C1 segment of cervical spinal cord (tissue), 14 donors: ENCODE measurements around the gene EBLN2.

Source experiments
- DNase-seq, 14 donors: peaks; one replicate each; lab custom pipeline; 2025; lab: John Stamatoyannopoulos, UW

Gene EBLN2

DNA sequence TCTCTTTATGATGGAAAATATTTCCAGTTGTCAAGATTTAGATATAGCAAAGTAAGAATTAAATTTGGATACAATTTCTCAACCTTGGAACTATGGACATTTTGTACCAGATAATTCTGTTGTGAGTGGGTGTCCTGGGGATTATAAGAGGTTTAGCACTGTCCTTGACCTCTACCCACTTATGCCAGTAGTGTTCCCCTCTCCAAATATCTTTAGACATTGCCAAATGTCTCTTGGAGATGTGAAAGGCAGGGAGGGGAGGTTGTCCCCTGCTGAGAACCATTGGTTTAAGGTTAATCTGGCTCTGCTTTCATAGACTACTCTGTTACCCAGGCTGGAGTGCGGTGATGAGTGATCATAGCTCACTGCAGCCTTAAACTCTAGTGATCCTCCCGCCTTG lies at the start of gene EBLN2:
TSS of gene EBLN2 (plus strand) at position 244 of the 400 bp plus-strand sequence. CDS start 423 bp downstream, outside the sequence.
- no peak for DNase-seq

DNA sequence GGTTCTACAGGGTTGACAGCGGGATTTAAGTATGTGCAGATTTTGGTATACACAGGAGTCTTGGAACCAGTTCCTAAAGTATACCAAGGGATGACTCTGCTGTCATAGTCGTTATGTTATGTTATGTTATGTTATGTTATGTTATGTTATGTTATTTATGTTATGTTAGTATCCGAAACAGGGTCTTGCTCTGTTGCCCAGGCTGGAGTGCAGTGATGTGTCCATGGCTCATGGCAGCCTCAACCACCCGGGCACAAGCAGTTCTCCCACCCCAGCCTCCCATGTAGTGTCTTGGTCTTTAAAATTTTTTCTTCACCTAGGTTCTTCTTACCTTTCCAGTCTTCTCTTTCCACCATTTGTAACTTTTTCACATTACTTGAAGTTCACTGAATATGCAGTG lies 43.2 kb upstream of the EBLN2 start:
- DNase-seq = no peak

DNA sequence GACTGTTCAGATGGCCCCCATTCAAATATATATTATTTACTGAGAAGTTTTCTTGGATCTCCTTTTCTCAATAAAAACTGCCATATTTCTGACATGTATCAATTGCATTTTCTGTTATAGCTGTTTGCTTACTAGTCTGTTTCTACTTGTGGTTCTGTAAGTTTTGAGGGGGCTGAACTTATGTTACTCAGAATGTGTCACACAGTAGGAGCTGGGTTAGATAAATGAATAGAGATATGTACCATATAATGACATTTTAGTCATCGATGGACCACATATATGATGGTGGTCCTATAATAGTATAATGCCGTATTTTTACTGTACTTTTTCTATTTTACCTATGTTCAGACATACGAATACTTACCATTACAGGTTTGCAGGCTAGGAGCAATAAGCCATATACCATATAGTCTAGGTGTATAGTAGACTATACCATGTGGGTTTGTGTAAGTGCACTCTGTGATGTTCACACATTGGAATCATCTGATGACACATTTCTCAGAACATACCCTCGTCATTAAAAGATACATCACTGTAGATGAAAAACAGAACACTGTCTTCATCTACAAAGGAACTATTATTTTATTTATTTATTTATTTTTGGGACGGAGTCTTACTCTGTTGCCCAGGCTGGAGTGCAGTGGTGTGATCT lies 42.5 kb upstream of the EBLN2 start:
- no peak for DNase-seq

DNA sequence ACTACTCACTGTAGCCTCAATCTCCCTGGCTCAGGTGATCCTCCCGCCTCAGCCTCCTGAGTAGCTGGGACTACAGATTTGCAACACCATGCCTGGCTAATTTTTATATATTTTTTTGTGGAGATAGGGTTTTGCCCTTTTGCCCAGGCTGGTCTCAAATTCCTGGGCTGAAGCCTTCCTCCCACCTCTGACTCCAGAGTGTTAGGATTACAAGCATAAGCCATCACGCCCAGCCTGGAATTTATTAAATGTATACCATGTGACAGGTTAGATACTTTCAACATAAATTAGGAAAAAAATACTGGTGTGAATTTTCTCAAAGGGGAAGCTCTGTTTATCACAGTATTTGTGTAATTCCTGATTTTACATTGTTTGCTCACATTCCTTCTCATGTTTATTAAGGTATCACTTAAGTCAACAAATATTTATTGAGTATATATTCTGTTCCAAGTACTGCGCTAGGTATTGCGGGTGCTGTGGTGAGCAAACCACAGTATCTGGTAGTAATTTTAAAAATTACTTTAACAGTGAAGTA lies 40.1 kb upstream of the EBLN2 start:
- DNase-seq = no peak

DNA sequence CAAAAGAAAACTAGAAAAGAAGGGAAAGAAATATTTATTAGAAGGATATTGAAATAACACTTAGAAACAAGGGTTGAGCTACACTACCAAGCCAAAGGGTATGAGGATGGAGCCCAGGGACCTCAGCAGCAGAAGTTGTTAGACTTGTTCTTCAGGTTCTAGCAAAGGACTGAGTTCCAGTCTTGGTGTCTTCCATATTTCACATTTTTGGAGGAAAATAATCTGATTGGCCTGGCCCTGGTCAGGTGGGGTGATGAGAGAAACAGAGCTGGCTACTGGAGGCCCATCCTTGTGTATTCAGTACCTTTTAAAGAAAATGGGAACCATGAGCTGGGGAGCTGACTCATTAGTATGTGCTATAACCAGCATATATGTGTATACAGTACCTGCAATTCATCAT lies 36.6 kb upstream of the EBLN2 start:
- DNase-seq = no peak

DNA sequence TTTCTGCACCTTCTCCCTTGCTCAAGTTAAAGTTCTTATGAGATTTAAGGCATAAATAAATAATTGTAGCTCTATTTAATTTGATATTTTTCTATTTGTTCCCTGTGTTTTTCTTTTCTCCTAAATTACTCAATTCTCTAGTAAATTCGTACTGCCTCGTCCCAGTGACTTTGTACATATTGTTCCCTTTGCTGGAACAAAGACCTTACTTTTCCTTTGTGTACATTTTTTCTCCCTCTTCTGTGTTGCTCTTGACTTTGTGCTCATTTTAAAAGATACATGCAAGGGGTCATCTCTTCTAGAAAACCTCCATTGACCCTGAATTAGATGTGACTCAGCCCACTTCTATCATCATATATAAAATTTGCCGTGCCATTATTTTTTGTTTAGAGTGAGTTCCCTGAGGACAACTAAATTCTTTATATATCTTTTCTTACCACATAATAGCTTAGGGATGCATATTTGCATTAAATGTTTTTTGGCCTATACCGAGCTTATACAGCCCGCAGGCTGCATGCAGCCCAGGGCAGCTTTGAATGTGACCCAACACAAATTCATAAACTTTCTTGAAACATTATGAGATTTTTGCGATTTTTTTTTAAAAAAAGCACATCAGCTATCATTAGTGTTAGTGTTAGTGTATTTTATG lies 35.2 kb upstream of the EBLN2 start:
- DNase-seq = no peak

DNA sequence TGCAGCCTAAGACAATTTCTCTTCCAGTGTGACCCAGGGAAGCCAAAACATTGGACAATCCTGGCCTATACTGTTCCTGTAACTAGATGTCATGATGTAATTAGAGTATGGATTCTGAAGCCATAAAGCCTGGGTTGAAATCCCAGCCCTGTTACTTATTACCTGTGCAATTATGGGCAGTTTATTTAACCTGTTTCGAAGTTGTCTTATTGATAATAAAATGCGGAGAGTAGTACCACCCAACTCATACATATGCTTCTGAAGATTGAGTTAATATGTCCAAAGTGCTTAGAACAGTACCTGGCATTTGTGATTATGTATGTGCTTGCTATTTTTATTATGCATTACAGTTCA lies 34.7 kb upstream of the EBLN2 start:
- no peak for DNase-seq

DNA sequence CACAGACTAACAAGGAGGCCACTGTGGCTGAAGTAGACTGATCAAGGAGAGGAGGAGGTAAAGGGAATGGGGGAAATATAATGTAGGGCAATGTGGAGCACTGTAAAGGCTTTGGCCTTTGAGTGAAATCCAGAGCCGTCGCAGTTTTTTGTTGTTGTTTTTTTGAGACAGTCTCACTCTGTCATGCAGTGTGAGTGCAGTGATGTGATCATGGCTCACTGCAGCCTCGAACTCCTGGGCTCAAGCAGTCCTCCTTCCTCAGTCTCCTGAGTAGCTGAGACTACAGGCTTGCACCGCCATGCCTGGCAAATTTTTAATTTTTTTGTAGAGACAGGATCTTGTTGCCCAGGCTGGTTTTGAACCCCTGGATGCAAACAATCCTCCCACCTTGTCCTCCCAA lies 32.7 kb upstream of the EBLN2 start:
- no peak for DNase-seq

DNA sequence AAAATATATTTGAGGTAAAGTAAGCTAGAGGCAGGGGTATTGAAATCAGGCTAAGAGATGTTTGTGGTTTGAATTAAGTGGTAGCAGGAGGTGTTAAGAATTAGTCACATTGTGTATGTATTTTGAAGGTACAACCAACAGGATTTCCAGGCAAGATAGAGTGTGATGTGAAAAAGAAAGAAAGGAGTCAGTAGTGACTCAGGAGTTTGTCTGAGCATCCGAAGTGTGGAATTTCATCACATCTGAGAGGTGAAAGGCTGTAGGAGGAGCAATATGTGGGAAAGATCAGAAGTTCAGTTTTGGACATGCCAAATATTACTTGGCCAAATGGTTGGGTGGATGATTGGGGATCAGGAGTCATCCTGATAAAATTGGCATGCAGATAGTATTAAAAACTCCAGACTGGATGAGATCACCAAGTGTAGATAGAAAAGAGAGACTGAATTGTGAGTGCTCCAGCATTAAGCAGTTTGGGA lies 32.1 kb upstream of the EBLN2 start:
- peak in 1 of 14 donors; percentile 14 for DNase-seq

DNA sequence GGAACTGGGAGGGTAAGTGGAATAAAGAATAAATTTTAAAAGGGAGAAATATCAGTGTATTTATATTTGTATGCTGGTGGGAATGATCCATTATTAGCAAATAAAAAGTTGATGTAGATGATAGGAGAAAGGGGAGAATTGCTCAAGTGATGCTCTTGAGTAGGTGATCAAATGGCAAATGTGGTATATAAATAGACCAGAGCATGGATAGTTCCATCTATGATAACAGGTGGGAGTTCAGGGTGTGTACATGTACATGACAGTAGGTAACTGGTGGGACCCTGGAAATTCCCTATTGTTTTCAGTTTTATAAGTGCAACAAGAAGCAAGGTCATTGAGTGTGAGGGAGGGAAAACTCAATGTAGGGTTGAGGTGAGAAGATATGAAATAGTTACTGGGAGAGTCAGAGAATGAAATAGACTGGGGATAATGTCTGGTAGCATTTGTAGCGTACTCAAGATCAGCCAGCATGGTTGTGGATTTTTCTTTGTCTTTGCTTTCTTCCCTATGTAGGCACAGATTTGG lies 31.3 kb upstream of the EBLN2 start:
- DNase-seq = no peak

DNA sequence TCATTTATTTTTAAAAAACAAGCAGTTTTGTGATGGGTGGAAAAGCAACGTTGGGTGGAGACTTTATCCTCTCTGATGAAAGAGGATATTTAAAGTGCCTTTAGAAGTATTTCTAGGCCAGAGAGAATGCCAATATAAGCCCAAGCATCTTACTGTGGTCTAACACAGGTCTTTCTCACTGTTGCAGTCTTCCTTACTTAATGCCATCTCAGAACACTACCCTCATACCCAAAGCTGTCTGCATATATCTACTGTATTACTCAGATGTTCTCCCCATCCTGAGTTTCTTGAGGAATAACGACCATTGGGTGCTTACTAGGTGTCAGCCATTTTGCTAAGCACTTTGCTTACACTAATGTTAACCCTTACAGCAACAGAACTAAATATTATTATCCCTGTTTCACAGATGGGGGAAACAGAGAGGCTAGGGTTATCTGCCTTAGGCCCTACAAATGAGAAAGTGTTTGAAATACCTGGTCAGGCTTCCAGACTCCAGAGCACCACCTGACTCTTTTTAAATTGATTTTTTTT lies 29.8 kb upstream of the EBLN2 start:
- DNase-seq = no peak

DNA sequence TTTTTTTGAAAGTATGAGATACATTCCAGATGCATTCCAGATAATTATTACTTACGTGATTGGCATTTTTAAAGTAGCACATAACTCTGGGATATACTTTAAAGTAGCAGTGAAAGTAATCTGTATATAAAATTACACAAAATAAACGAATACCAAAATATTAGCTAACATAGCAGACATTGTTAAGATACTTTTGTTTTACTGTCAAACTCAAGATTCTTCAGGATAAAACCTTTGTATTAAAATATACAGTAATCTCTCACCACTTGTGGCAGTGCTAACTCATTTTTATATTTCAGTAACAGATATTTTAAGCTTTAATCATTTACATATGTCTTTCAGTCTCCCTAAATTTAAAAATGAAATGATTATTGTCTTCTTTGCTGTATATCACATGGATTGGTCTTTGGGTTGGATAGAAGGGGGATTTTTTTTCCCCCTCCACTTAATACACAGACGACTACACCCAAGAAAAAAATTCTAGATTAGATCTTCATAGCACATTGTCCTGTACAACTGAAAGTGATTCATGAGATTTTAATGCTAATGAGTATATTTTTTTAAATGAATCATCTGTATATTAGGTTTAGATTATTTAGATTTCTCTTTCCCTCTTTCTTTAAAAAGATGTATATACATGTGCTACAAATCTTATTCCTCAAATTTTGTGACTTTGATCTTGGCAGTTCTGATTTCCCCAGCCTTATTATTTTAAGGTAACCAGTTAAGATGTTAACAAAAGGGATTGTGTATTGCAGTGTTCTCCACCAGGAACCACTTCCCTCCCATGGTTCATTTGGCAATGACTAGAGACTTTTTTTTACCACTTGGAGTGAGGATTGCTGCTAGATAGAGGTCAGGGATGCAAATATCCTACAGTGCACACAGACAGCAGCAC lies 24.5 kb upstream of the EBLN2 start:
- peak in 1 of 14 donors; percentile 8 for DNase-seq

DNA sequence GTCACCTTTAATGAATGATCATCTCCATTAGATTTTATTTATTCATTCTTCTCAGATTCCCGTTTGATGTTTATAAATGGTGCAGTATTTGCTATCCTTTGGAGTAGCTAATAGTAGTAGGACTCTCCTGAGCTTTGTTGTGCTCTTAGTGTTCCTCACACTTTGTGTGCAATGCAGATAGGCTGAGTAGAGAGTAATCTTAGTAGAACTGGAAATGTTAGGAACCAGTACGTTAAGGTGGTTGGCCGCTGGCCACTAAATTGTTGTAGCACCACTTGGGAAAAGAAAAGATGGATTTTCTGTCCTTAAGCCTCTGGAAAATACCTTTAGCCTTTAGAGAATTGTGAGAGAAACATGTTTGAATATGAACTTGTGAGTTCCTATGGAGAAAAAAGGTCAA lies 19.9 kb upstream of the EBLN2 start:
- no peak for DNase-seq

DNA sequence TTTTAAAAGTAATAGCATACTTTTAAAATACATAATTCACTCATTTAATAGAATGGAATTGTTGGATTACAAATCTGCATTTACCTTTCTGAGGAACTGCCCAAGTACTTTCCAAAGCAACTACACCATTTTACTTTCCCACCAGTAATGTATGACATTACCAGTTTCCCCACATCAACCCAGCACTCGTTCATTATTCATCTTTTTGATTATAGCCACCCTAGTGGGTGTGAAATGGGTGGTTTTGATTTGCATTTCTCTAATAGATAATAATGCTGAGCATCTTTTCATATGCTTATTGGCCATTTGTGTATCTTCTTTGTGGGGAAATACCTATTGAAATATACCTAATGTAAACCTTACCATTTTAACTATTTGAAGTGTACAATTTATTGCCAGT lies 18.0 kb upstream of the EBLN2 start:
- DNase-seq = no peak

DNA sequence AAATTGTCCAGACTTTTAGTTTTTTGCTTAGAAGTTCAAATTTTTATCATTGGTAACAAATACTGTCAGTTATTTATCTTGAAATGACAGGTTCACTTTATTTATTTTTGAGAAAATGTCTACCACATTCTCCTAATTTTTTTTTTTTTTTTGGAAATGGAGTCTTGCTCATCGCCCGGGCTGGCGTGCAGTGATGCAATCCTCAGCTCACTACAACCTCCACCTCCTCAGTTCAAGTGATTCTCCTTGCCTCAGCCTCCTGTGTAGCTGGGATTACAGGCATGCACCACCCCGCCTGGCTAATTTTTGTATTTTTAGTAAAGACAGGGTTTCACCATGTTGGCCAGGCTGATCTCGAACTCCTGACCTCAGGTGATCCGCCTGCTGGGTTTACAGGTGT lies 16.1 kb upstream of the EBLN2 start:
- DNase-seq = no peak

DNA sequence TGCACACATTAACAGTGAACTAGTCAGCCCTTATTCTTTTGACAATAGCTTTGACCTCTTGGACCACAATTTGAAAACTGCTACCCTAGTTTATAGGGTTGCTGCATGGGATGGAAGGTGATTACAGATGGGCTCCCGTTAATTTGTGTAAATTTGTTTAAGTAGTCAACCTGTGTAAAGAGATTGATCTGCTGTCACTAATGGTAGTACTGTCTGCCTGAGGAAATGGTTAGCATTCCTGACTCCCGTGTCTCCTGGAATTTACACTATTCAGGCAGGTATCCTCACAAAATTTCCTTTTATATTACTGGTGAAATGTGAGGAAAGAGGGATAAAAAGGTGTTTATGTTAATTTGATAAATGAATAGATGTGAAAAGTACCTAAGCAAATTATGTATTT lies 15.3 kb upstream of the EBLN2 start:
- no peak for DNase-seq

DNA sequence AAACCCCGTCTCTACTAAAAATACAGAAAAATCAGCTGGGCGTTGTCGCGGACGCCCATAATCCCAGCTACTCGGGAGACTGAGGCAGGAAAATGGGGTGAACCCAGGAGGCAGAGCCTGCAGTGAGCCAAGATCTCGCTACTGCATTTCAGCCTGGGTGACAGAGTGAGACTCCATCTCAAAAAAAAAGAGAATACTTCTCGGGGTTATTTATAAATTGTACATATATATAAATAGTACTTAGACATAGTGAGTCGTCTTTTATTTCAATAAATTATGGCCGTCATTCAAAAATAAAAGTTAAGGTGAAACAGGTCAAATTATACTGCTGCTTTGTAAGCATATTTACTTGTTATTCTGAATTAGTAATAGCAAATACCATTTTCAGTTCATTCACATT lies 12.1 kb upstream of the EBLN2 start:
- no peak for DNase-seq

DNA sequence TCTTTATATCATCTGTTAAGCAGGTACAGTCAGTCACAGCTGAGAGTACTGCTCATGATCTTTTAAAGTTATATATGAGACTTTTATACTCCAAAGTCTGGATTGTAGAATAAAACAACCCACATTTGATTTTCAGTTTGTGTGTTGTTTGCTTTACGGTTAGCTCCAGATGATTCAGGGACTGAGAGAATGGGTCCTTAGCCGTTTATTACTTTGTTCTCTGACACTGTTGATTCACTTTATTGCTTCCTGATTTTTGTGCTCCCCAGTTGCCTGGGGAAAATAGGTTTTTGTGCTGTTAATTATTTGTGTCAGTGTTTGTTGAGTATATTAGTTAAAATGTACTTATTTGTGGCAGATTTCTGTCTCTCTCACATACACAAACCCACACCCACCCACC lies 8.6 kb upstream of the EBLN2 start:
- DNase-seq = no peak

DNA sequence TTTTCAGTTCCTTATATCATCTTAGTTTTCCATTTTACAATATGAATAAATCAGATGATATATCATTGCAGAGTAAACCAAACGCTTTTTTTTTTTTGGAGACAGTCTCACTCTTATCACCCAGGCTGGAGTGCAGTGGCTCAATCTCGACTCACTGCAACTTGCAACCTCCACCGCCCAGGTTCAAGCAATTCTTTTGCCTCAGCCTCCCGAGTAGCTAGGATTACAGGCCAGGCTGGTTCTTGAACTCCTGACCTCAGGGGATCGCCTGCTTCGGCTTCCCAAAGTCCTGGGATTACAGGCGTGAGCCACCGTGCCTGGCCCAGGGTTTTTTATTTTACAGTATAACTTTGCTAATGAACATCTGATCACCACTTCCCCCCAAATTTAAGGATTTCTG lies 5.9 kb upstream of the EBLN2 start:
- no peak for DNase-seq

DNA sequence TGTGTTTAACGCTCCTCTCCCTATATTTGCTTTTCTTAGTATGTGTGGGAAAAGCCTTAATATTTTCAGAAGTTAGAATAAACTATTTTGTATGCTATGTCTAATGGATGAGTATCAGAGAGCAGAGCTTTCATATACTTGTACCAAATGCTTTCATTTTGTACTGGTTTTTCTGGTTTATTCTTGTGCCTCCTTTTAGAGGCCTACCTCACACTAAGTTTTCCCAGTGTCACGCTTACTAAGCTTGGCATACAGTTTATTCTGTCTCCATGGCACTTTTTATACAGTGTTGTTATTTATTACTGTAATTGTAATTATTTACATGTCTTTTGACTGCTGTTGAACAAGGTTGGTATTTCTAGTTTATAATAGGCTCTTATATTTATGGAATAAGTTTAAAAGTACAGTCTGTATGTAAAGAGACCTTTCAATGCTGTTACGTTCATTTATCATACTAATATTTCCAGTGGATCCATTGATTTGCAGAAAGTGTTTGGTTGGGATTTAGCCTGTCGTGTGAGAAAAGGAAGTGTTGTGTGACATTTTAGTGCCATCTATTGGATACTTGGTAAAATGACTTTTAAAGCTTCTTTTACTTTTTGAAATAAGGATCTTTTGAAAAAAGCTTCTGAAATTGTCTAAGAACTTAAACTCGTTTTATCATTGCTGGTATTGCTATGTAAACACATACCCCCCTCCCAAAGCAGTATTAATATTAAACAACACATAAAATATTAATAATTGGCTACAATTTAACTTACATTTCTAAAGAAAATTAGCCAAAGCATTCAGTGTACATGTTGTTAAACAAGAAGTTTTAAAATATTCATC lies 5.2 kb upstream of the EBLN2 start:
- DNase-seq = no peak

DNA sequence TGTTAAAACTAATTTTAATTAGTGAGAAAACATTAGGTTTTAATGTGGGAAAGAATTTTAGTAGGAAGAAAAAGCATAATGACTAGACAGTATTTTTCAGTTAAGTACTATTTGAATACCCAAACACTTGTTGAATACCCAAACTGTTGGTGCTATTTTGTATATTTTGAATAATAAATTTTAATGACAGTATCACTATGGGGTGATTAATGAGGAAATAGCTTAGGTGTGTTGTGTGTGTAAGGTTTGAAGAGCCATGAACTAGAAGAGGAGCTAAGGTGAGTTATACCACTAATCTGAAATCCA lies 4.7 kb upstream of the EBLN2 start:
- no peak for DNase-seq
